Suprapubic skin (tissue), 4 donors: ENCODE measurements around the gene SCARB1.

Experiments used
- EP300 ChIP-seq: sonication (generic); formaldehyde crosslinking; IDR thresholded peaks from one replicate; pipeline ENCODE4 v1.6.1; 2017; ENCODE audit warnings: antibody characterized with exemption
- POLR2A ChIP-seq, 2 donors: fragments of 450-650 bp; IDR thresholded peaks; one replicate each; pipeline ENCODE4 v1.6.1; 2017; ENCODE audit warnings: antibody characterized with exemption in 2 of 2, mild to moderate bottlenecking in 2 of 2, moderate library complexity in 2 of 2
- POLR2AphosphoS5 ChIP-seq, 3 donors: sonication (generic); formaldehyde crosslinking; IDR thresholded peaks; one replicate each; pipeline ENCODE4 v1.6.1; 2017; ENCODE audit warnings: antibody characterized with exemption in 3 of 3
- TF ChIP-seq, protein P1 (sequence below), 2 donors: fragments of 200-600 bp in 1 of 2; fragments of 450-650 bp in 1 of 2; sonication (generic) in 1 of 2; IDR thresholded peaks; one replicate each; pipeline ENCODE4 v1.5.1; 2016 to 2019; ENCODE audit warnings: antibody characterized with exemption in 2 of 2, mild to moderate bottlenecking in 1 of 2, moderate library complexity in 1 of 2

DNA sequence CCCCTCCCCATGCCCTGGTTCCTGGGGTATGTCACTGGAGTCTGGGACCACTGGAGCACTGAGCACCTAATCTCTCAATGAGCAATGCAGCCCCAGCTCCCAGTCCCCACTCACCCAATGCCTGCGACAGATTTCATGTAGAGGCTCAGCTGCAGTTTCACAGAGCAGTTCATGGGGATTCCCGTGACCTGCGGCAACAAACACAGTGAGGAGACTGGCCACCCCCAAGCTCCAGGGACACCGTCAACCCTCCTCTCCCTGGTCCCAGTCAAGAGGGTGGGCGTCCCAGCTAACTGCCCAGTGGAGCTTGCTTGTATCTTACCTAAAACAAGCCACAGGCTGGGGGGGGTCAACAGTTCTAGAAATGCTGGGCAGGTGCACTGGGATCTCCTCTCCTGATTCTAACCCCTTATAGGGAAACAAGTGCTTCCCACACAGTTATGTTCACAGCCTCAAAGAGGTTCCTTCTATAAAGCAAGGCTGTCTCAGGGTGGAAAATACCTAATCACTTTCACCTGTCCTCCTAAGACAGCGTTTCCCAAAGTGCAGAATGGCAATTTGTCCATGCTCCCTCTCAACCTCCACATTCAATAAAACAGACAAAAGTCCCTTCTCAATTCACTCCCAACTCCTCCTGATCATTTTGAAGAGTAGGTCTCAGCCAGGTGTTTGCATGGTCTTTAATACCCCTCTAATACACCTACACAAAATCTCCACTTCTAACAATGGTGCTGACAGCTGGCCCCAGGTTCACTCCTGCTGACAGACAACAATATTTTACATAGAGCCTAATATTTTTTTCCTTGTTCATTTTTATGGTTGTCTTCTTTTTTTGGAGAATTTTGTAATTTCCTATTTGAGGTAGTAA, 68.3 kb downstream of the SCARB1 start:
- TF ChIP-seq EP300 (no peak), POLR2A (IDR thresholded peaks at IDR 0.05) (no peak), POLR2AphosphoS5 (IDR thresholded peaks at IDR 0.05) (no peak)
- TF ChIP-seq, protein P1, sequence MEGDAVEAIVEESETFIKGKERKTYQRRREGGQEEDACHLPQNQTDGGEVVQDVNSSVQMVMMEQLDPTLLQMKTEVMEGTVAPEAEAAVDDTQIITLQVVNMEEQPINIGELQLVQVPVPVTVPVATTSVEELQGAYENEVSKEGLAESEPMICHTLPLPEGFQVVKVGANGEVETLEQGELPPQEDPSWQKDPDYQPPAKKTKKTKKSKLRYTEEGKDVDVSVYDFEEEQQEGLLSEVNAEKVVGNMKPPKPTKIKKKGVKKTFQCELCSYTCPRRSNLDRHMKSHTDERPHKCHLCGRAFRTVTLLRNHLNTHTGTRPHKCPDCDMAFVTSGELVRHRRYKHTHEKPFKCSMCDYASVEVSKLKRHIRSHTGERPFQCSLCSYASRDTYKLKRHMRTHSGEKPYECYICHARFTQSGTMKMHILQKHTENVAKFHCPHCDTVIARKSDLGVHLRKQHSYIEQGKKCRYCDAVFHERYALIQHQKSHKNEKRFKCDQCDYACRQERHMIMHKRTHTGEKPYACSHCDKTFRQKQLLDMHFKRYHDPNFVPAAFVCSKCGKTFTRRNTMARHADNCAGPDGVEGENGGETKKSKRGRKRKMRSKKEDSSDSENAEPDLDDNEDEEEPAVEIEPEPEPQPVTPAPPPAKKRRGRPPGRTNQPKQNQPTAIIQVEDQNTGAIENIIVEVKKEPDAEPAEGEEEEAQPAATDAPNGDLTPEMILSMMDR (IDR thresholded peaks at IDR 0.05) = no peak
